Mammary epithelial cell (primary cell): ENCODE measurements around the gene ADAD1.

Source experiments
- CTCF ChIP-seq, 2 donors: IDR thresholded peaks in 1 of 2; conservative IDR thresholded peaks in 1 of 2; 2 replicates each; pipeline ENCODE4 v1.5.1; 2011 to 2012; ENCODE audit warnings: inconsistent platforms in 2 of 2, low read length in 2 of 2, mild to moderate bottlenecking in 2 of 2, control low read depth in 1 of 2, low read depth in 1 of 2; ENCODE audit not compliant: insufficient read depth in 1 of 2; ENCODE audit errors: extremely low read depth in 1 of 2
- EZH2 ChIP-seq: IDR thresholded peaks from 2 replicates; pipeline ENCODE4 v1.6.1; 2012; ENCODE audit warnings: low read length, inconsistent platforms, borderline replicate concordance

DNA sequence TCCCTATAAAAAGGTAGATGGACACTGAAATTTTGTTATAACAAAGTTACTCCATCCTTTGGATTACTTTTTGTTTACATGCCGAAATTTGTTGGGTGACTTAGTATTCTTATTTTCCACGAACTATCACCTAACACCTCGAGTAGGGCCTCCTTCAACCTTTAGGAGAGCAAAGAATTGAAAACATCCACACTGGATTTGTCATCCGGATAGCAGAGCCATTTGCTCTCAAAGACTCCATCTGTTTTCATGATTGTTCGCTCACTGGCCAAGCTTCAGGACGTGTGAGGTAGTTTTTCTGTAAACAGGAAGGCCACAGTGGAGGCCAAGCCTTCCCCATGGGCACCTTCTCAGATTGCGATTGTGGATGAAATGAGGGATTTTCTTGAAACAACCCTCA is at the start of gene ADAD1:
- TF ChIP-seq CTCF (conservative IDR thresholded peaks at IDR 0.05 in 1 of 2, IDR thresholded peaks at IDR 0.05 in 1 of 2; ENCODE audit: extremely low read depth in 1 of 2, insufficient read depth in 1 of 2, low read depth in 1 of 2, low read length in 2 of 2) (no peak), EZH2 (no peak)
